ENCODE measurements around the gene TGFBI.

TGFBI gene

GRCh38 chr5:136058039-136058971, 29.5 kb downstream of the TGFBI start:
- ATAC-seq (no peak), DNase-seq (no peak)
- Mint-ChIP-seq H3K27ac (peak overlapping the region in 1 of 2 donors; percentile 42), H3K4me3 (no peak overlapping the region), H3K4me1 (no peaks in the 10 kb centered on the region), H3K27me3 (peaks cover 6% of the 10 kb centered on the region), H3K9me3 (no peaks in the 10 kb centered on the region)

DNA sequence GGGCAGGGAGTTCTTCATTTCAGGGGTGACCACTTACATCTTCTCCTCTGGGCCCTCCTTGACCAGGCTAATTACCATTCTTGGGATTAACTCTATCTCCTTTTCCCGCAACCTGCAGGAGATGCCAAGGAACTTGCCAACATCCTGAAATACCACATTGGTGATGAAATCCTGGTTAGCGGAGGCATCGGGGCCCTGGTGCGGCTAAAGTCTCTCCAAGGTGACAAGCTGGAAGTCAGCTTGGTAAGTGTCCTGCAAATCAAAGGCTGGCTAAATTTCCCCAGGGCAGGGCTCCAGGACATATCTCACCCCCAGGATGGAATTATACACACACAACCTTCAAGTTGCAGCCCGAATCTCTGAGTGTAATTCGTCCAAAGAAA, 30.2 kb downstream of the TGFBI start:
- H3K27me3 Mint-ChIP-seq, result peaks cover 3% of the 10 kb centered on the region
- ATAC-seq (no peak), DNase-seq (no peak)
- no peaks in the 10 kb centered on the region for H3K4me1 Mint-ChIP-seq
- H3K27ac Mint-ChIP-seq, result no peak overlapping the region
- H3K9me3 Mint-ChIP-seq, result no peaks in the 10 kb centered on the region
- no peak overlapping the region for H3K4me3 Mint-ChIP-seq

DNA sequence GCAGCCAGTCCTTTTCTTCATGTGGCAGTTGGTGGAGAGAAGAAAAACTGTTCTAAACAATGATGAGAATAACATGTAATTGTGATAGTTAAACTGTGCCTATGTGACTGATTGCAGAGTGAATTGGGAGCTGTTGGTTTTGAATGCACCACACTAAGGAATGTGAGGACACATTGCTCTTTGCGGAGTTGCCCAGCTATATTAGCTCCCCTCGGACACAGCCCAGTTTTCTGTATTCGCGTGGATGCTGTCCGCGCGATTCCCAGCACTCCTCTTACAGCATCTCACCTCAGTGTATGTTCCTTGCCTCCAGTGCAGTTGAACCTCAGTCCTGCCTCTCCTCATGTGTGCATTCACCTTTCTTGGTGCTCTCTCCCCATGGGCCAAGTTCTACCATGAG, 32.2 kb downstream of the TGFBI start:
- H3K27me3 Mint-ChIP-seq, result no peaks in the 10 kb centered on the region
- no peak for DNase-seq
- H3K9me3 Mint-ChIP-seq, result no peaks in the 10 kb centered on the region
- ATAC-seq, result no peak
- H3K4me1 Mint-ChIP-seq, result no peaks in the 10 kb centered on the region
- no peak overlapping the region for H3K4me3 Mint-ChIP-seq
- H3K27ac Mint-ChIP-seq, result no peak overlapping the region

- no peaks in the 10 kb centered on the region for H3K9me3 Mint-ChIP-seq
- H3K27me3 Mint-ChIP-seq, result no peaks in the 10 kb centered on the region
- H3K4me1 Mint-ChIP-seq, result no peaks in the 10 kb centered on the region
Observed at GRCh38 chr5:136061630-136062365, 33.0 kb downstream of the TGFBI start.

GRCh38 chr5:136062366-136063274, 33.8 kb downstream of the TGFBI start:
- peak in 1 of 2 donors; percentile 21 for DNase-seq
- ATAC-seq, result peak; percentile 63

More at GRCh38 chr5:136061630-136062365, 33.0 kb downstream of the TGFBI start:
- no peak overlapping the region for H3K4me3 Mint-ChIP-seq
- no peak for ATAC-seq
- DNase-seq, result no peak
- H3K27ac Mint-ChIP-seq, result peak overlapping the region in 1 of 2 donors; percentile 74

DNA sequence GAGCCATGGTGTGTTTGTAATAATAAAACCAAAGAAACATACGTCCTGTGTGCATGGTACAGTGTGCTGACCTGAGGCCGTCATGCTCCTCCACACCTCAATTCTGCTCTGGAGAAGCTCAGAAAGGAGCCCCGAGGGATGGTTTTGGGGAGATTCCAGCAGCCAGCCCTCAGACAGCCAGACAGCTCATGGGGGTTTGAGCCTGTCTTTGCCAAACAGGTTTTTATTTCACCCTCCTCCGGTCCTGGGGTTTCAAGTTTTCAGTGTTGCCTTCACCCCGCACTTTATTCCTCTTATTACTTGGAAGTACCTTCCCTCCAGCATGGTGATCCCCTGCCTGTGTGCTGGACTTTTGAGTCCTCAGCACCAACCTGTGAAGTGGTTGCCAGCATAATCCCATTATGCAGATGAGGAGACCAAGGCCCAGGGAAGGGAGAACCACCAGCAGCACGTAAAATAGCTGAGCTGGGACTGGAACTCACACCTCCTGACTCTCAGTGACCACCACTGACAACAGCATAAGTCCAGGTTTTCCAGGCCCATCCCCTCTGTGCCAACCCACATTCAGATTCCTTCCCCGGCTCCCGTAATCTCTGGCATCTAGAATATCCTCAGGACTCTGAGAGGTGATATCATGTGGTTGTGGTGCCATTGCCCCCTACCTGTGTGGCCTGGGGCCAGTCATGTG, 35.1 kb downstream of the TGFBI start:
- ATAC-seq, result no peak
- H3K27me3 Mint-ChIP-seq, result no peaks in the 10 kb centered on the region
- no peak overlapping the region for H3K27ac Mint-ChIP-seq
- no peak overlapping the region for H3K4me3 Mint-ChIP-seq
- DNase-seq, result no peak
- H3K9me3 Mint-ChIP-seq, result no peaks in the 10 kb centered on the region
- no peaks in the 10 kb centered on the region for H3K4me1 Mint-ChIP-seq

More at GRCh38 chr5:136062366-136063274, 33.8 kb downstream of the TGFBI start:
- Mint-ChIP-seq H3K27me3 (no peaks in the 10 kb centered on the region), H3K4me3 (no peak overlapping the region), H3K27ac (no peak overlapping the region), H3K4me1 (no peaks in the 10 kb centered on the region), H3K9me3 (no peaks in the 10 kb centered on the region)

DNA sequence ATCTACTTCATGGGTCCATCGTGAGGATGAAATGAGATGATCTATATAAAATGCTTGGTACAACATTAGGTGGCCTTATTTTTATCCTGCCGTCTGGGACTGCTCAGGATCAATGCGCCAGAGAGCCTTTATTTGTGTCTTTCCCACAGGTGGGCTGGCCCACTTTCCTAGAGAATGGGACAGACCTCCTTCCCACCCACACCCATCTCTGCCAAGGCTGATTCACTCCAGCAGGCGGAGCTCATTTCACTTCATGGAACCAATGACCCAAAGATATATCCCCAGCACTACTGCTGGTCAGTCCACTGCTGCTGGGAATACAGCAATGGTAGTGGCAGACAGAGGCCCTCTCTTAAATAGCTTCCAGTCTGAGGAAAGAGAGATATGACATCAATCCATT, 35.7 kb downstream of the TGFBI start:
- Mint-ChIP-seq H3K9me3 (no peaks in the 10 kb centered on the region), H3K27me3 (peaks cover 4% of the 10 kb centered on the region), H3K4me1 (no peaks in the 10 kb centered on the region), H3K27ac (no peak overlapping the region), H3K4me3 (no peak overlapping the region)
- ATAC-seq (no peak), DNase-seq (no peak)

DNA sequence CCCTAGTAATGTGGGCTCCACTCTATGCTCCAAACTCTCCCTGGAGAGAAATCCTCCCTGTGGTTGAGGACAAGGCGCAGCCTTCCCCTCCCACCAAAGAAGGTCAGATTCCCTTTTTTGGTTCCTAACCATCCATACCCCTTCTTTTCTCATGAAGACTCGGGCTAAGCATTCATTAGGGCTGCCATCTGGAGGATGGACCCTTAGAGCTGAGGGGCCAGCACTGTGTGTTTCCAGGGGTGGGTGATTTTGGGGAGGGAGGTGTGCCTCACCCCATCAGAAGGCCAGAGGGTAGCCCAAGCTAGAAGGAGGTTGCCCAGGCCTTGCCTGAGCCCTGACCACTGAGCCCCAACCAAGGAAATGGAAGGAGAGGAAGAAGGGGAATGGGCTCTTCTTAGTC, 36.8 kb downstream of the TGFBI start:
- Mint-ChIP-seq H3K27ac (no peak overlapping the region), H3K4me1 (no peaks in the 10 kb centered on the region), H3K27me3 (peaks cover 9% of the 10 kb centered on the region), H3K4me3 (no peak overlapping the region), H3K9me3 (no peaks in the 10 kb centered on the region)
- DNase-seq (no peak), ATAC-seq (no peak)

DNA sequence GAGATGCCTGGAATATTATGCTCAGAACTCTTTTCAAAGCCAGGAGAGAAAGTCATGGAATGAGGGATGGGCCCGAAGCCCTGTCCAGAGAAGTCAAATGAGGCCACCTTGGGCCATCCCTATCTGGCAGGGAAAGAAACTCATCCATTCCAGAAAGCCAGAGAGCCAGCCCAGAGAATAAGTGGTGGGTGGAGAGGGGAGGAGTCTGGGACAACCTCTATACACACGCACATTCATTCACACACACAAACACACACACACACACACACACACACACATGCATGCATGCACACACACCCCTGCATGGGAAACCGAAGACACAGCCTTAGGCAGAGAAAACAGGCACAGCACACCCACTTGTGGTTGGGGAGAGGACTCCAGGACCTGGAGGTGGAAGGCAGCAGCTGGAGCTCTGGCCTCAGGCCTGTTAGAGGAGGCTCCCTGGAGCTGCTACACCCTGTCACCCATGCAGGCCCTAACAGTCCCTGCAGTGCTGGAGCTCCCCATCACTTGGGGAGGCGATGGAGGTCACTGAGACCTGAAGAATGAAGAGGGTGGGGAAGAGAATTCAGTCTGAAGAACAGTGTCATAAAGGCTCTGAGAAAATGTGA, 38.0 kb downstream of the TGFBI start:
- no peaks in the 10 kb centered on the region for H3K4me1 Mint-ChIP-seq
- H3K27me3 Mint-ChIP-seq, result peaks cover 9% of the 10 kb centered on the region
- no peak overlapping the region for H3K27ac Mint-ChIP-seq
- no peak overlapping the region for H3K4me3 Mint-ChIP-seq
- ATAC-seq, result peak; percentile 42
- DNase-seq, result no peak
- no peaks in the 10 kb centered on the region for H3K9me3 Mint-ChIP-seq

GRCh38 chr5:136067422-136067821, 38.6 kb downstream of the TGFBI start:
- H3K27ac Mint-ChIP-seq, result no peak overlapping the region
- H3K4me1 Mint-ChIP-seq, result no peaks in the 10 kb centered on the region
- DNase-seq (no peak), ATAC-seq (no peak)
- H3K27me3 Mint-ChIP-seq, result peaks cover 9% of the 10 kb centered on the region
- H3K4me3 Mint-ChIP-seq, result no peak overlapping the region
- no peaks in the 10 kb centered on the region for H3K9me3 Mint-ChIP-seq

DNA sequence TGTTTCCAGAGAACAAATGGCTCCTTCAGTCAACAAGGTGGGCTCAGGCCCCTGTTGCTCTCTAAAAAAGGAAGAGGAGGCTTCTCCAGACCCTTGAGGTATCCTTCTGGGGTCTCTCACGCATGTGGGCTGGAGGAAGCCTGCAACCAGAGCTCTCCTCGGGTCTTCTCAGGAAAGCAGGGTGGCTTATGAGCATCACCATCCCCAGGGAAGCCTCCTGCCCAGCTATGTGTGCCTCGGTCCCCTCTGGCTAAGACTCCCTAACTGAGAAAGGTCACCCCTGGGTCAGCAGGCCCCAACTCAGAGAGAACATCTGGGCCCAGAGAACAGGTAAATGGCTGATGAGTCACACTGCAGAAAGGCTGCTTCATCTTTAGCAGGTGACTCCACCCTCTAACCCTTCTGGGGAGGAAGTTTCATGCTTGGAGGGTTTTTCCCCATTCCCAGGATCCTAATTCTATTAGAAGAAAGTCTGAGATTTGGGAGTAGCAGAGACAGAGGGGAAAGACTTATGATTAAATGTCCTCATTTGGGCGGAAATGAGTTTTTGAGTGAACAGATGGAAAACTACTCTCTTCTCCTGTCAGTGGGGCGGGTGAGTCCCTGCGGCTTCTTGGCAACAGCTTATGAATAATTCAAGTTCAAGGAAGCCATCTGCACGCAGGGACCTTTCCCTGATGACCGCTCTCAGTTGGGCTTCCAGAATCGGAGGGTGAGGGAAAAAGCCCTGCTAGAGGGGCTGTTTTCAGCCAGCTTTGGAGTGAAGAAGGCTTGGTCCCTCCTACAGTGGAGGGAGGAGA, 41.9 kb downstream of the TGFBI start:
- Mint-ChIP-seq H3K27ac (no peak overlapping the region), H3K9me3 (no peaks in the 10 kb centered on the region), H3K4me3 (no peak overlapping the region), H3K27me3 (peaks cover 9% of the 10 kb centered on the region), H3K4me1 (no peaks in the 10 kb centered on the region)
- ATAC-seq (no peak), DNase-seq (no peak)

- no peaks in the 10 kb centered on the region for H3K9me3 Mint-ChIP-seq
- H3K4me3 Mint-ChIP-seq, result no peak overlapping the region
Observed at GRCh38 chr5:136073714-136074529, 45.1 kb downstream of the TGFBI start.

GRCh38 chr5:136075466-136075891, 46.7 kb downstream of the TGFBI start:
- Mint-ChIP-seq H3K4me1 (peaks cover 10% of the 10 kb centered on the region), H3K27me3 (peaks cover 42% of the 10 kb centered on the region), H3K9me3 (no peaks in the 10 kb centered on the region), H3K27ac (no peak overlapping the region), H3K4me3 (no peak overlapping the region)
- no peak for ATAC-seq
- DNase-seq, result no peak

More at GRCh38 chr5:136073714-136074529, 45.1 kb downstream of the TGFBI start:
- H3K4me1 Mint-ChIP-seq, result no peaks in the 10 kb centered on the region
- peaks cover 36% of the 10 kb centered on the region for H3K27me3 Mint-ChIP-seq
- no peak overlapping the region for H3K27ac Mint-ChIP-seq
- no peak for DNase-seq
- ATAC-seq, result no peak
